GM21576 (cell line): ENCODE data around the gene PSMC5.
"Not testable (repeated sequence)": the region's sequence is repeated elsewhere in the genome, so short reads cannot be mapped to it uniquely, and the experiment has no call there.

Experiments used
- ATAC-seq: cut with Tn5 transposase; IDR thresholded peaks from one replicate; pipeline ENCODE4 v1.9.1; 2021; ENCODE audit warnings: mild to moderate bottlenecking, moderate library complexity; ENCODE audit not compliant: unreplicated experiment

PSMC5 gene

GRCh38 chr17:63837962-63838600 lies 10.8 kb downstream of the PSMC5 start:
- no peak for ATAC-seq

- no peak for ATAC-seq
These were observed 11.5 kb downstream of the PSMC5 start for GRCh38 chr17:63838631-63839171.

- ATAC-seq, result no peak
These were observed 13.5 kb downstream of the PSMC5 start for GRCh38 chr17:63840591-63841349.

- ATAC-seq, result no peak
These were observed 14.3 kb downstream of the PSMC5 start for GRCh38 chr17:63841350-63842172.

GRCh38 chr17:63842173-63842539 lies 14.9 kb downstream of the PSMC5 start:
- peak; percentile 23 for ATAC-seq

GRCh38 chr17:63842540-63843386 lies 15.5 kb downstream of the PSMC5 start, which contains the start of gene SMARCD2:
TSS of gene SMARCD2 (minus strand) at chr17:63842685. CDS start at chr17:63842674, 11 bp downstream.
- peak; percentile 70 for ATAC-seq

- not testable (repeated sequence) for ATAC-seq
These were observed 16.2 kb downstream of the PSMC5 start for GRCh38 chr17:63843387-63843888.

GRCh38 chr17:63843910-63844677 lies 16.9 kb downstream of the PSMC5 start:
- ATAC-seq, result no peak

GRCh38 chr17:63845509-63845908 lies 18.3 kb downstream of the PSMC5 start:
- ATAC-seq, result no peak

- ATAC-seq, result no peak
These were observed 20.5 kb downstream of the PSMC5 start for GRCh38 chr17:63847525-63848249.

- ATAC-seq, result peak; percentile 82
These were observed 21.8 kb downstream of the PSMC5 start for GRCh38 chr17:63848834-63849689.

GRCh38 chr17:63850401-63850800 lies 23.2 kb downstream of the PSMC5 start:
- no peak for ATAC-seq

- ATAC-seq, result no peak
These were observed 26.0 kb downstream of the PSMC5 start for GRCh38 chr17:63853260-63853659.

- no peak for ATAC-seq
These were observed 27.5 kb downstream of the PSMC5 start for GRCh38 chr17:63854709-63855108.

- ATAC-seq, result no peak
These were observed 28.0 kb downstream of the PSMC5 start for GRCh38 chr17:63855185-63855584.

- ATAC-seq, result not testable (repeated sequence)
These were observed 29.2 kb downstream of the PSMC5 start for GRCh38 chr17:63856425-63856824.

- no peak for ATAC-seq
These were observed 32.0 kb downstream of the PSMC5 start for GRCh38 chr17:63859257-63859656.

- not testable (repeated sequence) for ATAC-seq
These were observed 39.4 kb downstream of the PSMC5 start for GRCh38 chr17:63866625-63867024.
